AG20443 (cell line): ENCODE measurements around the gene KCNQ1OT1.

Experiments used
- DNase-seq: peaks from one replicate; pipeline ENCODE4 v3.0.0; 2012; ENCODE audit warnings: low spot score, mixed read lengths

Gene KCNQ1OT1

DNA sequence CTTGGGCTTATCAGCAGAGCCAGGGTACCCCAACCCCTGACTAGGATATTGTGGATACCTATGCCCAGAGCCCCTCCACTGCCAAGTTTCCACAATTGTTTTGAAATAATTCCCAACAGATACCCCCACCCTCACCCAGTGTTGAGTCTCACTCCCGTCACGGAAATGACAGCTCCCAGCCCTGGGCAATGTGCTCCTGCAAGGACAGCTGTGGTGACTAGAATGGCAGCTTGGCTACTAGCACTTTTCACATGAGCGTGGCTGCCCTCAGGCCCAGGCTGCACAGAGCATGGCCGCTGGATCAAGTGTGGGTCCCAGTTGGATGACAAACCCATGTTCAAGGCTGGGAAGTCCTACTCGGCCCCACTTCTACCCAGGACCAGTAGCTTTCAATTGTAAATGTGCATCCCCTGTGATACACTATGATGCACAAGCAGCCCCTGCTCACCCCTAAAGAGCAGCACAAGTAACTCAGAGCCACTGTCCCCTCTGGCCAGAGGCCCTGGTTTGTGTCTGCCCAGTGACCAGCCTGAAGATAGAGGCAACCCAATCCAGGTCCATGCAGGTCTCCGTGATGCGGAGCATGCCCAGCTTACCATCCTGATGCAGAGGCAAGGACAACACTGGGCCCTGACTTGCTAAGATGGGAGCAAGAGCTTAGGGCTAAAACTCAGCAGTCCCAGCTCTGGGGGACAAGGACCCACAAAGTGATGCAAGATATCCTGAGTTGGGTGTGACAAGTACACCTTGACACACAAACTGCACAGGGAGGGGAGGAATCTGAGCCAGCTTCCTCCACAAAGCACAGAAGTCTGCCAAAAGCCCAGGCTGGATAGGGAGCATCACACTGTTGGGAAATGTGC, 13.2 kb downstream of the KCNQ1OT1 start:
- DNase-seq, result no peak

- DNase-seq, result no peak
Measured at GRCh38 chr11:2685566-2686359, 14.0 kb downstream of the KCNQ1OT1 start.

- no peak for DNase-seq
Measured at GRCh38 chr11:2685051-2685450, 14.7 kb downstream of the KCNQ1OT1 start.

DNA sequence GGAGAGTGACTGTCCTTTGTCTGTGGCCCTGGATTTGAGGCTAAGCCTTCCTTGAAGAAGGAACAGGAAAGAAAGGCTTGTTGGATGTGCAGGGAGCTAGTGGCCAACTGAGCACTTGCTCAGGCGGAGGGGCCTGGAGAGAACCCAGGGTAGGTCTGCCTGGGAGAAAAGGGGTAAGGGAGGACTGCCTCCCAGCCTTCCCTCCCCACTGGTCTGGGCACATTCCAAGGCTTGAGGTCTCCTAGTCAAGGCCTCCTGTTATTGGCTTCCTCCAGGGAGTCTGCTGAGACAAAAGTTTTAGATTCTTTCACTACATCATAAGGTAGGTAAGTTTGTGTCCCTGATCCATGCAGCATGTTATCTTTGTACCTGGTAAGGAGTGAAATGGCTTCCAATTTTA, 15.2 kb downstream of the KCNQ1OT1 start:
- DNase-seq, result no peak

DNA sequence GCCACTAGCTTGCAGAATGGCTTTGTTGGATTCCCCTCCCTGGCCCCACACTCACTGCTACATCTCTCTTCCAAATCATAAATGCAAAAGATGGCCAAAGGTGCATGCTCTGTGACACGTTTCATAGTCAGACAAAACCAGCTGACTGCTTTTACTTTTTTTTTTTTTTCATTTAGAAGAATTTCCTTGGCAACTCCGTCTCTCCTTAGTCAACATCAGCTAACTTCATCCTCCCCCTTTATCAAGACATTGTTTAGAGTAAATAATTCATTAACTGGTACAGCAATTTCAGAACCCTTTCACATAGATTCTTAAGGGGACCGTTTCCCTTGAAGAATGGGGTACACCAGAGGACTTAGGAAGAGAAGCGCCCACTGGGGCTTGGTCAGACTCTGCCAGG, 16.0 kb downstream of the KCNQ1OT1 start:
- DNase-seq, result no peak

DNA sequence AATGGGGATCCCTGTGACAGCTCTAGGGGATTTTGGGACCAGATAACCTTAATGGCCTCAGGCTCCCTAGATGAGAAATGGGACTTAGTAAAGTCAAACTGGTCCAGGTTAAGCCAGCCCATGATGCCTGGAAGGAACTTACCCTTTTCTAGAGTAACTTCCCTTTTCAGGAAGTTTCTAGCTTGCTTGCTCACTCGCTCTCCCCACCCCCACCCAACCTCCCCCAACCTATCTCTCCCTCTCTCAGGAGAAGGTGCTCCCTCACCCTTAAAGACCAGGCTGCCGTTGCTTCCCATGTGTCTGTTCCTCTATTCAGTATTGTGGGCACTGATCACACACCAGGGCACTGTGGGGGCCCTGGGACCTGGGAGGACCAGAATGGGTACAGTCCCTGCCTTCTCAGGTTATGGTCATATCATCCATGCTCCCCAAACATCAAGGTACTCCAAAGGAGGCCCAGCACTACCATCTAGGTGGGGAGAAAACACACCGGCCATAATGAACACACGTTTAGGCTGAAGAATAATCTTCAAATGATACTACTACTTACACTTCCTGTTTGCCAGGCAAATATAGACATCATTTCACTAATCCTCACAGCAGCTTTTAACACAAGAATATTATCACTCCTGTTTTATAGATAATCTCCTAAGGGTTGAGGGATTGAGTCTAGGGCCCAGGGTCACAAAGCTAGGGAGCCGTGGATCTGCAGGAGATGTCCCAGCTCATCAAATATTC, 18.2 kb downstream of the KCNQ1OT1 start:
- no peak for DNase-seq

GRCh38 chr11:2679011-2679676, 20.6 kb downstream of the KCNQ1OT1 start:
- no peak for DNase-seq

DNA sequence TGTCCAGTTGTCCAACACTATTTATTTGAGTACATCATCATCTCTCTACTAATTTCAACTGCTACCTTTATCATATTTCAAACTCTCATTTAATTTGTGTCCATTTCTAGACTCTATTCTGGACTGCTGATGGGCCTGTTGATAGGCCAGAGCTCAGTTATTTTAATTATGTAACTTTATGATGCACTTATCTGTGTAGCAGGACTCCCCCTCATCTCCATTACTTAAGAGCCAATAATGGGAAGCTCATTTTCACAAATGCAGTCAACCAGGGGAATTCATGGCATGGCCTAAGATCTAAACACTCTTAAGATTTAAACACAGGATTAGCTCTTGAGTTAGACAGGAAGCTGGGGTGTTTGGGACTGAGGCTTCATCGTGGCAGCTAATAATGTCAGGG, 21.4 kb downstream of the KCNQ1OT1 start:
- DNase-seq, result no peak

- no peak for DNase-seq
Measured at GRCh38 chr11:2677127-2677526, 22.7 kb downstream of the KCNQ1OT1 start.

DNA sequence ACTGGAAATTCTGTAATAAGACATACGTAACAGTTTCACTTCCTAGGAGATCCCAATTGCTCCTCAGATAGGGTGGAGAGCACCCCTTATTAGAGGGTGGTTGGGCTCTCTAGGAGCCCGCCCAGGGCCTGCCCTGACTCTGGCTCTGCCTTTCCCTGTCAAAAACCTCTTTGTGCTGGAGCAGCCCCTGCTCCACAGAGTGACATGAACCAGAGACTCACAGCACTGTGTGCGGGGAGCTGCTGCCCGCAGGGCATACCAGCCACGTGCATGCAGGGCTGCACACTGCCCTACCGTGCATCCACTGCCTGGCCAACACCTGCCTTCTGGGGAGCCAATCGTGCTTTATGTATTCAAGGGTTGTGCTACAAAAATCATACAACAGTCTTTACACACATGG, 24.3 kb downstream of the KCNQ1OT1 start:
- DNase-seq, result no peak

DNA sequence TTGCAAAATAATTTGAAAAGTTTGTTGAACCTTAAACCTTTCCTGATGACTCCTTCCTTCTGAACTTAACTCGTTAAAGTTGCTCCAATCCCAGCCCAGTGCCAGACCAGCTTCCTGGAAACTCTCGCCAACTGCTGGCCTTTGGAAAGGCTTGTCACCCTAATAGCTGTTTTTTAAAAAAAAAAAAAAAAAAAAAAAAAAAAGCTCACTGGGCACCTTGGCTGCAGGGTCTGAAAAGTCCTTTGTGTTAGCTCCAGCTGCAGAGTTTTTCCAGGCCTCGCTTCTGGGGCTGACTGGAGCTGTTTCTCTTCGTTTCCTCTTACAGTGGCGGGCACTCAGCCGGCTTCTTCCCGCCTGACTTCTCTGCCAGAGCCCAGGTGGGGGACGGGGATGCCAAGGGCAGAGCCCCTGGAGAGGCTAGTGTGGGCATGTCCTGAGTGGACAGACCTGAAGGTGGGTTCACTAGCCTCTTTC, 25.1 kb downstream of the KCNQ1OT1 start:
- no peak for DNase-seq

GRCh38 chr11:2673871-2674471, 25.8 kb downstream of the KCNQ1OT1 start:
- no peak for DNase-seq

GRCh38 chr11:2673250-2673610, 26.6 kb downstream of the KCNQ1OT1 start:
- no peak for DNase-seq

- no peak for DNase-seq
Measured at GRCh38 chr11:2672553-2673249, 27.1 kb downstream of the KCNQ1OT1 start.

- DNase-seq, result no peak
Measured at GRCh38 chr11:2671748-2672147, 28.0 kb downstream of the KCNQ1OT1 start.

DNA sequence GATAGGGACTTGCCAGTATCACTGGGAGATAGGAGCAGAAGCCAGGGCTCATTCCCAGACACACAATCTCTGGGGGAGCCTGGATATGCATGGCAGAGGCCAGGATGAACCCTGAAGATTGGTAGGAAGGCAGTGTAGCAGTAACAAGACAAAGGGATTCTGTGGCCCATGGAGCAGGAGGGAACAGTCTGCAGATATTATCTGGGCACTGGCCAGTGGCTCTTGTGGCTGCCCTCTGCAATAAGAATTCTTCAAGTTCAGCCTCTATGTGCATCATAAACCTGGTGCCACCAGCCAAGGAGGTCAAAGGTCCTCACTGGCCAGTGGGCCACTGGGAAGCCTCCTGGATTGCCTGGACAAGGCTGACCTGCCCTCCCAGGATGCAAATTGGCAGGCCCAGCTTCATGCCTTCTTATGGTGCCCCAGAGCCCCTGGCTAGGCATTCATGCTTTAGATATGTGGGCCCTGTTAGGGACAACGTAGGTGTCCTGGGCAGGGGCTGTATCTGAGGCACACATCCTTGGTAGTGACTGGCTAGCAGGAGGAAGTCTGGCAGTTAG, 29.2 kb downstream of the KCNQ1OT1 start:
- no peak for DNase-seq

GRCh38 chr11:2669634-2670469, 29.9 kb downstream of the KCNQ1OT1 start:
- DNase-seq, result no peak

DNA sequence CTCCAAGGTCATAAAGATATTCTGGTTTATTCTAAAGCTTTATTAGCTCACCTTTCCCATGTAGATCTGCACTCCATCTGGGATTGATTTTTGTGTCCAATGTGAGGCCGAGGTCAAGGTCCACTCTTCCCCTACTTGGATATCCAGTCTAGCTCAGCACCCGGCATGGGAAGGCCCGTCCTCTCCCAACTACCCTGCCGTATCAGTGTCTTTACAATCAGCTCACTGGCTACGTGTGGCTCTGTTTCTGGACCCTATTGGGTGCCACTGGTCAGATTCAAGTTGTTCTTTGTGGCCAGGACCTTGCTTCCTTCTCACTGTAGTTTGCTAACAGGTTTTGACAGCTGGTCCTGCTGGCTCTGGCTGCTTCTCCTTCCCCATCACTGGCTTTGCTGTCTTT, 30.9 kb downstream of the KCNQ1OT1 start:
- DNase-seq, result no peak

DNA sequence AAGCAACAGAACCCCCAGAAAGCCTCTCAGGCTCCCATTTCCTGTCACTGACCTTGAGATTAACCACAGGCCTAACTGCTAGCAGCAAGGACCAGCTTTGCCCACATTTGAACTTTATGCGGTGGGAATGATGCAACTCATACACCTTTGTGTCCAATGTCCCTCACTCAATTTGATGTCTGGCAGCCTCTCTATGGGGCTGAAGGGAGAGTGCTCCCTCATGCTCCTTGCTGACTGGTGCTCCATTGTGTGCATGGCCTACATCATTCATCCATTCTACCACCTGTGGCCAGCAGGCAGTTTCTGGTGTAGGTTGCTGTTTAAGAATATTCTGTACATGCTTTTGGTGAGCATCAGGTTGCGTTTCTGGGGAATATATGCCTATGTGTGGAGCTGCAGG, 31.9 kb downstream of the KCNQ1OT1 start:
- DNase-seq, result no peak
